ENCODE measurements around the gene FCSK.

GRCh38 chr16:70453892-70454221 lies 538 bp upstream of the FCSK start:
- TF ChIP-seq CTCF (IDR thresholded peaks at IDR 0.05; ENCODE audit: poor library complexity, severe bottlenecking) (no peak), RAD21 (conservative IDR thresholded peaks at IDR 0.05) (no peak), EZH2 (IDR thresholded peaks at IDR 0.05; ENCODE audit: borderline replicate concordance, insufficient read depth, low read length, poor library complexity, severe bottlenecking) (no peak), EP300 (conservative IDR thresholded peaks at IDR 0.05; ENCODE audit: poor library complexity, severe bottlenecking) (no peak), TAF1 (IDR thresholded peaks at IDR 0.05; ENCODE audit: low read depth) (no peak)
